Stimulated activated CD8-positive, alpha-beta memory T cell treated with anti-CD3 and anti-CD28 coated beads, Interleukin-2, amount 100 ng/mL, for 1 hour (primary cell): Measurements from ENCODE around the gene ARHGEF12.

ENCODE experiments used
- DNase-seq, 2 donors: peaks; one replicate each; pipeline ENCODE4 v3.0.0-alpha.2; 2020; ENCODE audit warnings: low read depth in 2 of 2

Gene ARHGEF12

DNA sequence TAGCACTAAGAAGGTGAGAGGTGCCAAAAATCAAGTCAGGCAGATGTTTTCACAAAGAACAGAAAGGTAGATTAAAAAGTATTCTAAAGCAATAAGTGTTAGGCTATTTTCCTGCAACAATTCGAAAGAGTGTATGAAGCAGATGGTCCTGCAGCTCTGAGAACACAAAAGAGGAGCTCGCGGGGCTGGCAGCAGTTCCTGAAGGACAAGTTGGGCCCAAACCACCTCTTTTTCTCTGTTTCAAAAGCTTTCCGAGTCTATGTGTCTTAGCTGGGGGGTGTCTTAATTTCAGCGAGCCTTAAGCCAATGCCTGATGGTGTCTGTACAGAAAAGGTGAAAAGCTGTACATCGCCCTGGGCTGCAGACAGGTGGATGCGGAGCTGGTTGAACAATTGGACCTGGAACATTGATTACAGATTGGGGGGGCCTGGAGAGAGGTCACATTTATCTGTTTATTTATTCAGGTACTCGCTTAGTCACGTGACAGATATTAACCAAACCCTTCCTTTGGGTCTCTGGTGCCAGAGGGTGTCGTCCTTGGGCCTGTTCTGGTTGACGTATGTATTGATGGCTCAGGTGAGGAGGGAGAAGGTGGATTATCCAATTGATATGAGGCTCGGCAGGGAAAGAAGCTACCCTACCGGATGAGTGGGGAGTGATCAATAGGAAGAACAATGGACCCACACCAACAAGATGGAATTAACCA lies 200.0 kb downstream of the ARHGEF12 start:
- DNase-seq = no peak

DNA sequence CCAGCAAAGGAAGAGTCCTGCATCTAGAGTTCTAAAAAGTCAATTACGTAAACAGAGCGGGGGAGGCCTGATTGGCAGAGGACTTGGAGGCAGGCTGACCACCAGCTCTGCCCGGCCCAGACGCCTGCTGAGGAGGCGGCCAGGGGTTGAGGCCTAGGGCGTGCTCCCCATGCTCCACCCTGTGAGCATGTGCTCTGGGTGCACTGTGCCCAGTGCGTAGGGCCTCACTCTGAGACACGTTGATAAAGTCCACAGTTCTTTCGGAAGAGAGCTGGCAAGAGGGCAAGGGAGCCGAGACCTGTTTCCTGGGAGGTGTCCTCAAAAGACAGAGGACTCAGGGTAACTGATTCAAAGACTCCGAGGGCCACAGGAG lies 200.6 kb downstream of the ARHGEF12 start:
- no peak for DNase-seq

DNA sequence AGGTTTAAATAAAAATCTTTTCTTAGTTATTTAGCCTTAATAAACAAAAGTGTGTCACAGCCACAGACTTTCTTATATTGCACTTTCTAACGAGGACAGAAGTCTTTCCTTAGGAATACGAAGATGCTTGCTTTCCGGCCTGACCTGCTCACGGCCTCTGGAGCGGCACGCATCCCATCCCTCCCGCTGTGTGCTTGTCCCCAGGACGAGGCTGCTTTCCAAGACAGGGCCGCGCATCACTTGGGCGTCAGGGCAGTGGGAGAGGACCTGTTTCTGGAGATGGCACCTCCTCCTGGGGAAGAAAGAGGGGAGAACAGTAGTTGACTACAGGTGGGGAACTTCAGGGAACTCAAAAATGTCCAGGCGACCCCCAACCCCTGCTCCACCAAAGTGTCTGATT lies 201.8 kb downstream of the ARHGEF12 start:
- no peak for DNase-seq

GRCh38 chr11:120538707-120539106 lies 202.5 kb downstream of the ARHGEF12 start:
- no peak for DNase-seq
